Left ventricle myocardium superior (tissue), 1 donor: ENCODE results near the gene ABHD12B. TPM values are rescaled to one million over a fixed set of nuclear protein-coding genes. Genes with fewer than 3 reads are reported as not detected.
A peak's percentile ranks its signal among the peaks of the same experiment; 100 is the strongest.
"Not testable (repeated sequence)": the region's sequence is repeated elsewhere in the genome, so short reads cannot be mapped to it uniquely, and the experiment has no call there.

Experiments used
- ATAC-seq: fragments of 200-7000 bp; cut with Tn5 transposase; one replicate; pipeline ENCODE4 v1.9.1; 2020; ENCODE audit warnings: mild to moderate bottlenecking, moderate library complexity
- DNase-seq: peaks from one replicate; pipeline ENCODE4 v3.0.0-alpha.2; 2020
- intact Hi-C: fragments of 100-400 bp; cut with micrococcal nuclease; formaldehyde crosslinking; loops from one replicate; pipeline ENCODE4 v1.11.0; 2022
- total RNA-seq: library from RNA; stranded (reverse); fragmentation: NEBNext Ultra II Directional; extraction: Animal tissue kit (Norgen Biotek cat#: 25700); gene quantifications from one replicate; pipeline ENCODE4 v1.2.1, GENCODE V29; 2021
- donor health status: DM: no; HTN: yes; CAD: no; lungs with severe emphysema.

The ABHD12B gene
- total RNA-seq, 1 donor from 2014 or later, result not detected

DNA sequence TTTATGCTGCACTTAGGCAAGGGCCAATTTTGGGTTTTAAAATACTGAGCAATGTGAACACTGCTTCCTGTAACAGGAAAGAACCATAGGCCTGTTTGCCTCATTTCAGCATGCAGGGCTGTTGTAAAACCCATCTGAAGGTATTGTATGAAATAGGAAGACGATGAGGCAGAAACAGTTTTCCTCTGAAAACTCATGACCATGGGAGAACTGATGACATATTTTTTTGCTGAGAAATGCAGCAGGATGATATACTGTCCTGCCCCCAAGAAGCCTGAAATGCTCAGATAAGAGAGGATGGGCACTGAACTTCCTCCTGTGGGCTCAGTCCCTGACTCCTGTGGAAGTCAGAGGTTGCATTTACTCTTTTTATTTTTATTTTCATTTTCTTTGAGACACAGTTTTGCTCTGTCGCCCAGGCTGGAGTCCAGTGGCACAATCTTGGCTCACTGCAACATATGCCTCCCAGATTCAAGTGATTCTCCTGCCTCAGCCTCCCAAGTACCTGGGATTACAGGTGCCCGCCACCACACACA, 55.1 kb downstream of the ABHD12B start:
- ATAC-seq (peak; percentile 59), DNase-seq (no peak)
- intact Hi-C loops, result no loop called here

GRCh38 chr14:50928002-50928635, 56.3 kb downstream of the ABHD12B start:
- intact Hi-C loops, result no loop called here
- ATAC-seq (peak; percentile 78), DNase-seq (no peak)

DNA sequence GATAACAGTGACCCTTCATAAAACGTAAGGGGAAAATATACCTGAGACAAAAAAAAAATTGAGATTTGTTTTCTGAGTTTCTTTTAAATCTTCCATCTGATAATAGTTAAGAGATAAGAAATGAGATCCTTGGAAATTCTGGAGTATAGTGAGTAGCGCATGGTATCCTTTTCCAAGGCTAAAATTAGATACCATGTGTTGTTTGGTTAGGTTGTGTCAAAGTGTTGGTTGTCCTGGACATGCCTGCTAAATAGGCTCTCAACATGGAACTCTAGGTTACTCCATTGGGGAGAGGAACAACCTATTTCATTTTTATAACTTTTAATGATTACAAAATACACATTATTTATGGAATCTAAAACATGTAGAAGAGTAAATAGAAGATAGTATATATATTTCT, 57.7 kb downstream of the ABHD12B start:
- ATAC-seq (no peak), DNase-seq (no peak)
- intact Hi-C loops, result no loop called here

DNA sequence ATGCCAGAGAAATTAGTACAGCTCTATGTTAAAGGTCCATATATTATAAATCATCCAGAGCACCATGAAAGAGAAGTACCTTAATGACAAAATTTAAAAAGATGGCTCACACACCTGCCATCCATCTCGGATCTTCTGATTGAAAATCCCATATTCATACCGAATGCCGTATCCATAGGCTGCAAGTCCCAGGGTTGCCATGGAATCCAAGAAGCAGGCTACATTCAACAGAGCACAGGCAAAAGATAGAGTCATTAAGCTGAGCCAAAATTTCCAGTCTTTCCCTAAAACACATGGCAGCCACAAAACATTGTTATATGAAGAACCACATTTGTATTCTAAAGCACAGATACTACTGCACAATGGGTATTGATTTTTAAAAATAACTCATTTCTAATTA, 59.7 kb downstream of the ABHD12B start:
- DNase-seq (no peak), ATAC-seq (no peak)
- intact Hi-C loops, result no loop called here

- ATAC-seq (no peak), DNase-seq (no peak)
- intact Hi-C loops, result no loop called here
Observed at GRCh38 chr14:50932156-50932555, 60.3 kb downstream of the ABHD12B start.

GRCh38 chr14:50932592-50933495, 61.0 kb downstream of the ABHD12B start:
- DNase-seq (no peak), ATAC-seq (no peak)
- intact Hi-C loops, result no loop called here

DNA sequence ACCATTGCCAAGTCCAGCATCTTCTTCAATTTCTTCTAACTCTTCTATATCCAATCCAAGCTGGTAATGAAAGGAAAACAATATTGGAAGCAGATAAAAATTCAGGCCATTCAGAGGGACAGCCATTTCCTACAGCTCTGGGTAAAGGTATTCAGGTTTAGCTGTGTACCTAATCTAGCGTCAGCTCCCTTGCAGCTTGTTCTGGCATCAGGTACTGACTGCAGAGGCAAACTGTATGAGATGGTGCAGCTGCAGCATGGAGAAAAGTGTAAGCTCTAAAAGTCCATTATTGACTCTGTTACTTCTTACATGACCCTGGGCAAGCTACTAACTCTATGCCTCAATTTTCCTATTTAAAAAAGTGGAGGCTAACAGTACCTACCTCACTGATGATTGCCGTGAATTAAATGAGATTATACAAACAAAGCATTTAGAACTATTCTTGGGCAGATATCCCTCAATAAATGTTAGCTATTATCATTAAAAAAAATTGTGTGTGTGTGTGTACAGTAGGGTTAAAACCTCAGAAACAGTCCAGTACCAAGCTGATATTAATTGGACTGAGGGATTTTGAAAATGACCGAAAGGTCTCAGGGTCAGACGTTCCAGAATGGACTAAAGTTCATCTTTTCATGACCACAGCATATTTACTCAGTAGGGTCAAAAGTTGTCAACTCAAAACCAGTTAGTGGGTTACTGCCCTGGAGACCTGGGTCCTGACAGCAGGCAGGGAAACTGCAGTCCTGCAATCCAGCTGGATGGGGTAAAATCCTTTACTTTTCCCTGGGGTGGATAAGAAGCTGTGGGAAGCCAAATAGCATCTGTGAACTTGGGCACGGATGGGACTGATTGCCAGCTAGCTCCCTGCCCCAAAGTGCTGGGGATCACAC, 63.5 kb downstream of the ABHD12B start:
- intact Hi-C loops, result no loop called here
- DNase-seq (no peak), ATAC-seq (no peak)

GRCh38 chr14:50936016-50936340, 64.1 kb downstream of the ABHD12B start:
- intact Hi-C loops, result no loop called here
- no peak for DNase-seq

DNA sequence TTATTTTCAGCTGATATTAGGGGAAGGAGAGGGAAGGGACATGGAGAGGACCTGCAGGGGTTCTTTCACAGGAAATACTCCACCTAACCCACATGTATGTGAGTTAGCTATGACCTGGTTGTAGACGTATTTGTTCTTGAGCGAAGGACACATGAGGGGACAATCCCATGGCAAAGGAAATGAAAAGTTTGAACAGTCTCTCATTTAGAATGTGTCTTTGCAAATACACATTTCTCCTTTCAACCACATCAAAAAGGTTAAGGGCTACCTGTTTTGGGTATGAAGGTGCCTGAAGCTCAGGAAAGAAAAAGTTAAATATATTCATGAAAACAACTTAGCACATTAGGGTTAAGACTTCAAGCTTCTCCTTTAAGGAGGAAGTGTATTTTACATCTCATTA, 65.0 kb downstream of the ABHD12B start:
- ATAC-seq, result no peak
- intact Hi-C loops, result no loop called here
- DNase-seq, result no peak

More at GRCh38 chr14:50936016-50936340, 64.1 kb downstream of the ABHD12B start:
- ATAC-seq, result no peak

- intact Hi-C loops, result no loop called here
- DNase-seq, result no peak
- ATAC-seq, result no peak
Observed at GRCh38 chr14:50937325-50937724, 65.5 kb downstream of the ABHD12B start.

DNA sequence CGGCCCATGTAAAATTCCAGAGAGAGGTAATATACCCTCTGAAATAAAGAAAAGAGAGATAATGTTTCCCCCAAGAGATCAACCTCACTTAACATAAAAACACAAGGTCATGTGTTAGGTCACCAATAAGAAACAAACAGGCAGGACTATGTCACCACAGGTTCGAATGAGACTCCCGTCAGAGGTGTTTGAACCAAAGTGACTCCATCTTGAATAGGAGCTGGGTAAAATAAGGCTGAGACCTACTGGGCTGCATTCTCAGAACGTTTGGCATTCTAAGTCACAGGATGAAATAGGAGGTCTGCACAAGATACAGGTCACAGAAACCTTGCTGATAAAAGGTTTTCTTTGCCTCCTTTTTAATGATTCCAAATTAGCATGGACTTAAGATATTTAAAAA, 65.9 kb downstream of the ABHD12B start:
- ATAC-seq (no peak), DNase-seq (no peak)
- intact Hi-C loops, result no loop called here

DNA sequence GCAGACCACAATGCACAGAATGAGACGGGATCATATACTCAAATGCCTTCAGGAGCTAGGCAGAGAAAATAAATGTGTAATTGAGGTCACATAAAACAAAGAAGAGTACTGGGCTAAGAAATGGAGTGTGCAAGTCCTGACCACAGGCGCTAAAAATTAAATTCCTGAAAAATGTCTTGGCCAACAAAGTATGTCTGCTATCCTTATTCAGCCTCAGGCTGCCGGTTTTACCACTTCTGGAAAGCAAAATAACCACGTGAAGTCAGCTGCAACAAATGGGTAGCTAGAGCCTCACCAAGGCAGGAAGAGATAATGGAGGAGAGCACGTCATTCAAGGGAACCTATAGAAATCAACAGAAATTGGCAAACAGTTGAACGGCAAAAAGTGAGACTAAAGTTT, 69.3 kb downstream of the ABHD12B start:
- ATAC-seq, result no peak
- no peak for DNase-seq
- intact Hi-C loops, result no loop called here

- ATAC-seq, intact Hi-C loops, DNase-seq: not testable (repeated sequence)
Observed at GRCh38 chr14:50941638-50942037, 69.8 kb downstream of the ABHD12B start.

GRCh38 chr14:50943261-50943942, 71.5 kb downstream of the ABHD12B start:
- peak; percentile 73 for DNase-seq
- intact Hi-C loops, result no loop called here
- peak; percentile 80 for ATAC-seq

- ATAC-seq (peak; percentile 97), DNase-seq (peak; percentile 89)
- intact Hi-C loops, result no loop called here
Observed at GRCh38 chr14:50943943-50944646, 72.2 kb downstream of the ABHD12B start, which contains the start of gene PYGL. PYGL (minus strand) TSS chr14:50944483; CDS start chr14:50944403, 80 bp downstream.

DNA sequence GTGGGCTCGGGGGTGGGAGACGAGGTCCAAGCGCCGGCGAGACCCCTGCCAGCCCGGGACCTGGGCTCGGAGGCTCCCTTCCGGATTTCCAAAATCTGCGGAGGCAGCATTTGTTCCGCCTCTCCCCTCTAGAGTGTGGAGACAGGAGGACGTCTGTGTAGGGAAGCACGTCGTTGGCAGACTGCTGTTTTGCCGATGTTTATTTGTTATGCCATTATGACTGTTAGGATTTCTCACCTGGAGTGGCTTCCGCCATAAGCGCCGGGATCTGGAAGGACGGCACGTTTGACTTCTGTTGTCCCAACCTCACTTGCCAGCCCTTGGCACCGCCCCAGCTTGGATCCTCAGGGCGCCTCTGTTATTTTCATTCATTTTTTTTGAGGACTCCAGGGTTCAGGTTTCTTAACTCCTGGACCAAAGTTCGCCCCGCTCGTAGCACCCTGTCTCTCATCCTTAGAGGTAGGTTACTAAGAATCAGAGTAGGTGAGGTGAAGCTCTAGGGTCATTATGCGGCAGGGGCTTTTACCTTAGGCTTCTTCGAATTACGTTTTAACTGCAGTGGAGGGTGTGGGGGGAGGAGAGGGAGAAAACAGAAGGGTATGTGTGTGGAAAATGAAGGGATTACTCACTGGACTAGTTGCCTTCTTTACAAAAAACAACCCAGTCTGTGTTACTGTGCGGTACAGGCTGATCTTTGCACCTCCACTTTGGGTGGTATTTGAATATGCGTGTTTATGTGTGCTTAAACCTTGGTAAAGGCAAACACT, 73.0 kb downstream of the ABHD12B start:
- intact Hi-C loops, result no loop called here
- DNase-seq, result peak; percentile 71
- peak; percentile 74 for ATAC-seq

- intact Hi-C loops, result no loop called here
- no peak for DNase-seq
- ATAC-seq, result no peak
Observed at GRCh38 chr14:50946234-50946935, 74.5 kb downstream of the ABHD12B start.
